K562 (cell line): Measurements from ENCODE around the gene CHN2. TPM values are rescaled to one million over a fixed set of nuclear protein-coding genes. Genes with fewer than 3 reads are reported as not detected.

ENCODE experiments used
- ATAC-seq: fragments of 200-7000 bp; cut with Tn5 transposase; 3 replicates; pipeline ENCODE4 v1.9.1; 2020; ENCODE audit warnings: moderate library complexity
- BruUV-seq: library from RNA; stranded (reverse); fragments of 400-500 nt; replicated peaks from 2 replicates; lab custom pipeline; 2021; lab: Mats Ljungman, UMichigan
- CTCF ChIA-PET: fragments of 300-600 bp; formaldehyde crosslinking; extraction: SDS; loops from one replicate; lab custom pipeline; 2021; ENCODE audit warnings: low intra/inter-chr PET ratio; lab: Yijun Ruan, JAX
- POLR2A ChIA-PET: fragments of 300-600, 350-650 bp; sonication (Branson Sonifier 250); formaldehyde crosslinking; extraction: SDS; loops from one replicate; lab custom pipeline; 2021; ENCODE audit warnings: antibody characterized with exemption, inconsistent platforms; lab: Yijun Ruan, JAX
- DNase-seq, 4 experiments: peaks; one replicate each; pipeline versions ENCODE4 v3.0.0 to v3.0.0-alpha.2; 2011 to 2018; ENCODE audit warnings: low spot score in 3 of 4, mixed read lengths in 3 of 4; ENCODE audit errors: extremely low read depth in 1 of 4
- FAIRE-seq: peaks from 2 replicates; lab custom pipeline; 2011; peaks lifted over from hg19 to GRCh38; lab: Jason Lieb, UNC
- H2AFZ ChIP-seq: 2 replicates; pipeline ENCODE4 v1.6.0; 2011; ENCODE audit warnings: low read depth, low read length, control low read depth, inconsistent platforms
- H3K27ac ChIP-seq: fragments of 200-600 bp; 3 replicates; pipeline ENCODE4 v1.8.0; 2011; ENCODE audit warnings: low read depth, mild to moderate bottlenecking, control low read depth, inconsistent platforms, low read length, moderate library complexity, mixed read lengths; ENCODE audit errors: extremely low read depth
- H3K27me3 ChIP-seq, 2 experiments: fragments of 300-600 bp in 1 of 2; 2 replicates in 1 of 2; 3 replicates in 1 of 2; pipeline versions ENCODE4 v1.6.0 to v1.8.0; 2011; ENCODE audit warnings: inconsistent platforms in 2 of 2, low read length in 2 of 2, mild to moderate bottlenecking in 1 of 2, mixed read lengths in 1 of 2, moderate library complexity in 1 of 2; ENCODE audit not compliant: control insufficient read depth in 2 of 2, insufficient read depth in 2 of 2
- H3K36me3 ChIP-seq: fragments of 300-600 bp; 3 replicates; pipeline ENCODE4 v1.8.0; 2011; ENCODE audit warnings: mild to moderate bottlenecking, low read length, inconsistent platforms; ENCODE audit not compliant: control insufficient read depth, insufficient read depth
- H3K4me1 ChIP-seq, 2 experiments: fragments of 200-600 bp in 1 of 2; replicated peaks in 1 of 2; 2 replicates in 1 of 2; 3 replicates in 1 of 2; pipeline versions ENCODE4 v1.5.1 to v1.8.0; 2011; ENCODE audit warnings: inconsistent platforms in 2 of 2, low read length in 2 of 2, mild to moderate bottlenecking in 1 of 2, mixed read lengths in 1 of 2, moderate library complexity in 1 of 2; ENCODE audit not compliant: control insufficient read depth in 2 of 2, insufficient read depth in 2 of 2
- H3K4me2 ChIP-seq: 2 replicates; pipeline ENCODE4 v1.6.1; 2011; ENCODE audit warnings: low read length, control low read depth, inconsistent platforms, mixed read lengths; ENCODE audit not compliant: insufficient read depth
- H3K4me3 ChIP-seq: fragments of 200-600 bp; sonication (generic), shearing (Covaris generic); 2 replicates; pipeline ENCODE4 v1.5.1; 2016; ENCODE audit warnings: control low read depth, inconsistent platforms
- H3K79me2 ChIP-seq: fragments of 200-600 bp; 3 replicates; pipeline ENCODE4 v1.8.0; 2011; ENCODE audit warnings: low read length, inconsistent platforms; ENCODE audit not compliant: control insufficient read depth, insufficient read depth
- H3K9ac ChIP-seq, 2 experiments: 2 replicates each; pipeline versions ENCODE4 v1.6.0 to v1.6.1; 2011; ENCODE audit warnings: low read depth in 2 of 2, low read length in 2 of 2, control low read depth in 1 of 2, inconsistent platforms in 1 of 2, mild to moderate bottlenecking in 1 of 2, mixed read lengths in 1 of 2; ENCODE audit not compliant: insufficient read depth in 1 of 2
- H3K9me1 ChIP-seq: one replicate; pipeline ENCODE4 v1.6.0; 2011; ENCODE audit warnings: inconsistent platforms, mild to moderate bottlenecking, low read length, moderate library complexity; ENCODE audit not compliant: control insufficient read depth, insufficient read depth
- H3K9me3 ChIP-seq: replicated peaks from 2 replicates; pipeline ENCODE4 v1.5.1; 2011; ENCODE audit warnings: low read depth, low read length, inconsistent platforms; ENCODE audit not compliant: control insufficient read depth, insufficient read depth
- H4K20me1 ChIP-seq: replicated peaks from 2 replicates; pipeline ENCODE4 v1.6.1; 2011; ENCODE audit warnings: low read length, inconsistent platforms, mixed read lengths; ENCODE audit not compliant: control insufficient read depth, insufficient read depth
- CBX8 ChIP-seq: fragments of 200-600 bp; sonication (generic); IDR thresholded peaks from 2 replicates; pipeline ENCODE4 v1.6.1; 2012; ENCODE audit warnings: borderline replicate concordance, mixed run types, low read depth, mild to moderate bottlenecking, moderate library complexity, mixed read lengths, low read length, control low read depth, inconsistent platforms; ENCODE audit not compliant: poor library complexity, severe bottlenecking; ENCODE audit errors: extremely low read depth
- CREM ChIP-seq: IDR thresholded peaks from 2 replicates; pipeline ENCODE4 v1.6.1; 2014; ENCODE audit warnings: antibody characterized with exemption, low read depth
- EWSR1 ChIP-seq: fragments of 450-650 bp; IDR thresholded peaks from 2 replicates; pipeline ENCODE4 v1.6.1; 2018; ENCODE audit warnings: borderline replicate concordance, mild to moderate bottlenecking, low read depth, moderate library complexity; ENCODE audit not compliant: partially characterized antibody
- PHB ChIP-seq: fragments of 250-450 bp; sonication (Bioruptor Pico); IDR thresholded peaks from 2 replicates; pipeline ENCODE4 v1.5.0; 2021
- RUNX1 ChIP-seq: sonication (generic); IDR thresholded peaks from 2 replicates; pipeline ENCODE4 v1.6.1; 2016; ENCODE audit warnings: antibody characterized with exemption, low read depth
- SMAD2 ChIP-seq: fragments of 150-350 bp; IDR thresholded peaks from 2 replicates; pipeline ENCODE4 v1.6.1; 2014; ENCODE audit warnings: low read depth, mild to moderate bottlenecking, low read length
- TRIM25 ChIP-seq: fragments of 450-650 bp; IDR thresholded peaks from 2 replicates; pipeline ENCODE4 v1.7.0; 2016; ENCODE audit warnings: borderline replicate concordance
- ZNF140 ChIP-seq: fragments of 250-450 bp; sonication (Bioruptor Pico); IDR thresholded peaks from 2 replicates; pipeline ENCODE4 v1.8.0; 2021; ENCODE audit warnings: moderate library complexity, mild to moderate bottlenecking, inconsistent platforms
- ZNF224 ChIP-seq: sonication (generic); formaldehyde crosslinking; IDR thresholded peaks from 2 replicates; pipeline ENCODE4 v1.8.0; 2022; ENCODE audit warnings: mild to moderate bottlenecking, missing genetic modification reagents
- ZNF445 ChIP-seq: fragments of 250-450 bp; sonication (Bioruptor Pico); IDR thresholded peaks from 2 replicates; pipeline ENCODE4 v1.4.0; 2020; ENCODE audit warnings: low read depth, mild to moderate bottlenecking, moderate library complexity
- WGBS: fragments of 100-300 bp; shearing (Covaris generic); methylation state at CpG from one replicate; pipeline ENCODE4 v1.1.6; 2016; ENCODE audit warnings: low coverage, mixed read lengths; ENCODE audit not compliant: insufficient coverage; ENCODE audit errors: missing lambda C conversion rate; 5-methylcytosine and 5-hydroxymethylcytosine counted together
- in situ Hi-C: fragments of 300-500 bp; cut with MboI; formaldehyde crosslinking; loops from 4 replicates; pipeline ENCODE4 v1.15.0; 2018; ENCODE audit warnings: inconsistent platforms, mixed read lengths
- intact Hi-C: fragments of 100-400 bp; cut with micrococcal nuclease; formaldehyde crosslinking; loops from 2 replicates; pipeline ENCODE4 v1.14.2; 2022
- polyA plus RNA-seq, 8 experiments: library from polyadenylated mRNA; depleted of rRNA in 4 of 8; stranded (reverse) in 5 of 8; unstranded in 3 of 8; fragments of >200 nt; fragmentation: Nextera tagmentation in 2 of 8; fragmentation: Illumina TruSeq in 1 of 8; extraction: Ambion mirVana in 2 of 8; extraction: Trizol in 1 of 8; gene quantifications; 2 replicates each; pipeline versions ENCODE4 v1.2.1 to v1.2.3, GENCODE V29; 2011 to 2014; ENCODE audit warnings: inconsistent platforms in 1 of 8, missing spikeins in 1 of 8
- total RNA-seq, 7 experiments: library from RNA; depleted of rRNA in 6 of 7; stranded (reverse); fragments of >200 nt in 6 of 7; fragmentation: Illumina TruSeq in 2 of 7; extraction: Trizol in 2 of 7; gene quantifications; 2 replicates each; pipeline versions ENCODE4 v1.2.1 to v1.2.3, GENCODE V29; 2011 to 2021; ENCODE audit warnings: low replicate concordance in 1 of 7
- TF ChIP-seq, protein P1 (sequence below): fragments of 200-400 bp; formaldehyde crosslinking; IDR thresholded peaks from 2 replicates; pipeline ENCODE4 v1.6.1; 2017; ENCODE audit warnings: mild to moderate bottlenecking, low read depth, low read length, moderate library complexity
- TF ChIP-seq, protein P2 (sequence below): fragments of 250-450 bp; sonication (Bioruptor Pico); IDR thresholded peaks from 2 replicates; pipeline ENCODE4 v1.8.0; 2021; ENCODE audit warnings: borderline replicate concordance, mild to moderate bottlenecking, moderate library complexity; ENCODE audit not compliant: poor library complexity, severe bottlenecking

CHN2 gene
- total and polyA plus RNA-seq, 9 of the 15 experiments (the other 6 are each of a cell fraction or from before 2014, with no cell fraction given): 0.12 to 2.1 (median 0.31) TPM; not detected in 1

DNA sequence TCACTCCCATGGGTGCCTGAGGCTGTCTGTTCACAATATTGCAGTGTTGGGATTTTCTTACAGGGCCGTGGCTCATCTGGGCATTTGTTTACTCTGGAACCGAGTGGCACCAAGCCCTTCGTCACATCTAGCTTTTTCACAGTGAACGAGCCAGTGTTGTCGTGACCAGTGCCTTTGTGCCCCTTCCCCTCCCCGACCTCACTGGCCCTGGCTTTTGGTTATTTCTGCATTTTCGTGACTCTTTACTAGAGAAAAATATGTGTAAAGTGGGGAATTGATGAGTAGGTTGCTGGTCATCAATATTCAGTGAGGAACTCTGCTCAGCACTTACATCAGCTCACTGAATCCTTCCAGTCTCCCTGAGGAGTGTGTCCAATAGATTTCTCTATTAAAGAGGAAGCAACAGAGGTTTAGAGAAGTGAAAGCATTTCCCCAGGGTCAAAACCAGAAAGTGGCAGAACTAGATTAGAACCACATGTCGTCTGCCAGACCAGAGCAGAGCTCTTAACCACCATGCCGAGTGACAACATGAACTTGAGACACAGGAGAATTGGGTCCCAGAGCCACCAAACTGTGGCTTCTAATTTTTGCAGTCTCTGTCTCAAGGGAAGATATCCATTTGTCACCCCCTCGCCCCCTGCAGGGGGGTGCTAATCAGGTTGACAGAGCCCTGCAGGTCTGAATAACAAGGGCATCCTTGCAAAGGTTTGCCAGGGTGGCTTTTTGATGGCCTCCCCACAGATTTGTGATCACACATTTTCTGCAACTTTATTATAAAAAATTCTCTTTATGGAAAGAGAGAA is 125.3 kb downstream of the CHN2 start:
- DNase-seq (no peak), FAIRE-seq (no peak), ATAC-seq (no peak)
- Histone ChIP-seq H3K79me2 (no peaks in the 10 kb centered on the region), H4K20me1 (0 out of 2 replicates have a peak, but pooled peaks cover 3% of the 10 kb centered on the region), H2AFZ (no peak overlapping the region), H3K36me3 (no peaks in the 10 kb centered on the region), H3K4me2 (no peak overlapping the region), H3K4me1 (no peaks in the 10 kb centered on the region), H3K9ac (no peak overlapping the region), H3K27ac (no peak overlapping the region), H3K9me3 (no peaks in the 10 kb centered on the region), H3K27me3 (no peaks in the 10 kb centered on the region), H3K4me3 (no peak overlapping the region), H3K9me1 (no peaks in the 10 kb centered on the region)
- no TSS peak for BruUV-seq
- ChIA-PET POLR2A (no interaction called here), CTCF (no interaction called here)
- 1% methylated on average over 10 of the region's 10 CpGs for WGBS
- in situ Hi-C loops (no loop called here), intact Hi-C loops (no loop called here)
- TF ChIP-seq, protein P1, sequence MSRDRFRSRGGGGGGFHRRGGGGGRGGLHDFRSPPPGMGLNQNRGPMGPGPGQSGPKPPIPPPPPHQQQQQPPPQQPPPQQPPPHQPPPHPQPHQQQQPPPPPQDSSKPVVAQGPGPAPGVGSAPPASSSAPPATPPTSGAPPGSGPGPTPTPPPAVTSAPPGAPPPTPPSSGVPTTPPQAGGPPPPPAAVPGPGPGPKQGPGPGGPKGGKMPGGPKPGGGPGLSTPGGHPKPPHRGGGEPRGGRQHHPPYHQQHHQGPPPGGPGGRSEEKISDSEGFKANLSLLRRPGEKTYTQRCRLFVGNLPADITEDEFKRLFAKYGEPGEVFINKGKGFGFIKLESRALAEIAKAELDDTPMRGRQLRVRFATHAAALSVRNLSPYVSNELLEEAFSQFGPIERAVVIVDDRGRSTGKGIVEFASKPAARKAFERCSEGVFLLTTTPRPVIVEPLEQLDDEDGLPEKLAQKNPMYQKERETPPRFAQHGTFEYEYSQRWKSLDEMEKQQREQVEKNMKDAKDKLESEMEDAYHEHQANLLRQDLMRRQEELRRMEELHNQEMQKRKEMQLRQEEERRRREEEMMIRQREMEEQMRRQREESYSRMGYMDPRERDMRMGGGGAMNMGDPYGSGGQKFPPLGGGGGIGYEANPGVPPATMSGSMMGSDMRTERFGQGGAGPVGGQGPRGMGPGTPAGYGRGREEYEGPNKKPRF: no peak
- no peak for TF ChIP-seq ZNF140 (CRISPR knock-in tag)
- TF ChIP-seq ZNF224: no peak
- no peak for TF ChIP-seq ZNF445 (CRISPR knock-in tag)
- TF ChIP-seq CREM: no peak
- TF ChIP-seq EWSR1: no peak
- no peak for TF ChIP-seq CBX8
- TF ChIP-seq RUNX1: no peak
- no peak for TF ChIP-seq TRIM25
- TF ChIP-seq PHB (CRISPR knock-in tag): no peak
- TF ChIP-seq, protein P2, sequence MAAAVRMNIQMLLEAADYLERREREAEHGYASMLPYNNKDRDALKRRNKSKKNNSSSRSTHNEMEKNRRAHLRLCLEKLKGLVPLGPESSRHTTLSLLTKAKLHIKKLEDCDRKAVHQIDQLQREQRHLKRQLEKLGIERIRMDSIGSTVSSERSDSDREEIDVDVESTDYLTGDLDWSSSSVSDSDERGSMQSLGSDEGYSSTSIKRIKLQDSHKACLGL (CRISPR knock-in tag): no peak
- TF ChIP-seq SMAD2: no peak
- TF ChIP-seq, all 486 proteins: peak for 0
